WTC11 (cell line): Measurements from ENCODE around the gene FZD7. TPM values are rescaled to one million over a fixed set of nuclear protein-coding genes. Genes with fewer than 3 reads are reported as not detected.
A peak's percentile ranks its signal among the peaks of the same experiment; 100 is the strongest.

Experiments used
- ATAC-seq: fragments of 200-7000 bp; cut with Tn5 transposase; 2 replicates; pipeline ENCODE4 v1.10.0; 2021; ENCODE audit warnings: mild to moderate bottlenecking, moderate library complexity
- CTCF ChIA-PET: fragments of 300-600 bp; sonication (Branson Sonifier 250); formaldehyde crosslinking; loops from one replicate; lab custom pipeline; 2021; ENCODE audit warnings: antibody characterized with exemption; lab: Charles Lee
- POLR2A ChIA-PET: fragments of 350-600 bp; sonication (Branson Sonifier 250); formaldehyde crosslinking; loops from one replicate; lab custom pipeline; 2021; ENCODE audit warnings: antibody characterized with exemption; lab: Charles Lee
- DNase-seq: peaks from one replicate; pipeline ENCODE4 v3.0.0; 2021; ENCODE audit warnings: low spot score
- H3K27ac Mint-ChIP-seq: 2 replicates; pipeline ENCODE4 v1.8.0; 2021; ENCODE audit warnings: mixed read lengths
- H3K27me3 Mint-ChIP-seq: 2 replicates; pipeline ENCODE4 v1.8.0; 2021; ENCODE audit warnings: low read depth, mild to moderate bottlenecking, moderate library complexity, mixed read lengths
- H3K36me3 Mint-ChIP-seq: 2 replicates; pipeline ENCODE4 v1.8.0; 2021; ENCODE audit warnings: mixed read lengths
- H3K4me1 Mint-ChIP-seq: 2 replicates; pipeline ENCODE4 v1.8.0; 2022; ENCODE audit warnings: mixed read lengths
- H3K4me3 Mint-ChIP-seq: 2 replicates; pipeline ENCODE4 v1.8.0; 2021; ENCODE audit warnings: mild to moderate bottlenecking, moderate library complexity, mixed read lengths
- H3K9me3 Mint-ChIP-seq: 2 replicates; pipeline ENCODE4 v1.8.0; 2021; ENCODE audit warnings: mixed read lengths
- E2F4 ChIP-seq: sonication (generic); formaldehyde crosslinking; IDR thresholded peaks from 2 replicates; pipeline ENCODE4 v1.8.1; 2022; ENCODE audit warnings: low read depth, mild to moderate bottlenecking, moderate library complexity, missing genetic modification reagents, borderline replicate concordance
- ELF4 ChIP-seq: sonication (generic); formaldehyde crosslinking; IDR thresholded peaks from 2 replicates; pipeline ENCODE4 v1.8.1; 2022; ENCODE audit warnings: low read depth, mild to moderate bottlenecking, moderate library complexity, missing genetic modification reagents
- ERG ChIP-seq: fragments of 250-450 bp; sonication (Bioruptor Pico); IDR thresholded peaks from 2 replicates; pipeline ENCODE4 v1.8.0; 2021; ENCODE audit warnings: mild to moderate bottlenecking
- ESRRA ChIP-seq: sonication (generic); formaldehyde crosslinking; IDR thresholded peaks from 2 replicates; pipeline ENCODE4 v1.8.1; 2022; ENCODE audit warnings: mild to moderate bottlenecking, missing genetic modification reagents, borderline replicate concordance
- ETV6 ChIP-seq: sonication (generic); formaldehyde crosslinking; IDR thresholded peaks from 2 replicates; pipeline ENCODE4 v1.8.1; 2022; ENCODE audit warnings: mild to moderate bottlenecking, missing genetic modification reagents
- FOXP4 ChIP-seq: sonication (generic); formaldehyde crosslinking; IDR thresholded peaks from 2 replicates; pipeline ENCODE4 v1.8.0; 2022; ENCODE audit warnings: mild to moderate bottlenecking, missing genetic modification reagents
- GABPB1 ChIP-seq: sonication (generic); formaldehyde crosslinking; IDR thresholded peaks from 2 replicates; pipeline ENCODE4 v1.8.1; 2023; ENCODE audit warnings: mild to moderate bottlenecking, missing genetic modification reagents
- HMGA2 ChIP-seq: fragments of 250-450 bp; sonication (Bioruptor Pico); IDR thresholded peaks from 2 replicates; pipeline ENCODE4 v1.4.0; 2021; ENCODE audit warnings: mild to moderate bottlenecking, moderate library complexity
- IRF2 ChIP-seq: sonication (generic); formaldehyde crosslinking; IDR thresholded peaks from 2 replicates; pipeline ENCODE4 v1.8.0; 2022; ENCODE audit warnings: low read depth, missing genetic modification reagents, borderline replicate concordance
- JAZF1 ChIP-seq: fragments of 250-450 bp; sonication (Bioruptor Pico); IDR thresholded peaks from 2 replicates; pipeline ENCODE4 v1.9.0; 2021; ENCODE audit warnings: moderate library complexity, mild to moderate bottlenecking, inconsistent platforms
- MYBL2 ChIP-seq: sonication (generic); formaldehyde crosslinking; IDR thresholded peaks from 2 replicates; pipeline ENCODE4 v1.8.1; 2023; ENCODE audit warnings: mild to moderate bottlenecking, moderate library complexity, missing genetic modification reagents
- NR2C2 ChIP-seq: sonication (generic); formaldehyde crosslinking; IDR thresholded peaks from 2 replicates; pipeline ENCODE4 v1.8.0; 2022; ENCODE audit warnings: mild to moderate bottlenecking, missing genetic modification reagents
- SMAD4 ChIP-seq: sonication (generic); formaldehyde crosslinking; IDR thresholded peaks from 2 replicates; pipeline ENCODE4 v1.8.0; 2022; ENCODE audit warnings: mild to moderate bottlenecking, missing genetic modification reagents
- TEAD1 ChIP-seq: sonication (generic); formaldehyde crosslinking; IDR thresholded peaks from 2 replicates; pipeline ENCODE4 v1.8.0; 2022; ENCODE audit warnings: mild to moderate bottlenecking, missing genetic modification reagents
- ZNF138 ChIP-seq: sonication (generic); formaldehyde crosslinking; conservative IDR thresholded peaks from 2 replicates; pipeline ENCODE4 v1.8.1; 2022; ENCODE audit warnings: mild to moderate bottlenecking, moderate library complexity, missing genetic modification reagents
- ZNF263 ChIP-seq: sonication (generic); formaldehyde crosslinking; IDR thresholded peaks from 2 replicates; pipeline ENCODE4 v1.8.1; 2022; ENCODE audit warnings: low read depth, mild to moderate bottlenecking, moderate library complexity, missing genetic modification reagents
- ZNF416 ChIP-seq: fragments of 250-450 bp; sonication (Bioruptor Pico); IDR thresholded peaks from 2 replicates; pipeline ENCODE4 v1.9.0; 2021; ENCODE audit warnings: mild to moderate bottlenecking, inconsistent platforms
- ZNF423 ChIP-seq: fragments of 250-450 bp; sonication (Bioruptor Pico); IDR thresholded peaks from 2 replicates; pipeline ENCODE4 v2.1.2; 2022; ENCODE audit warnings: mild to moderate bottlenecking, moderate library complexity
- ZSCAN18 ChIP-seq: fragments of 250-450 bp; sonication (Bioruptor Pico); IDR thresholded peaks from 2 replicates; pipeline ENCODE4 v2.1.2; 2022; ENCODE audit warnings: mild to moderate bottlenecking, moderate library complexity
- total RNA-seq: library from RNA; stranded (reverse); gene quantifications from 3 replicates; pipeline ENCODE4 v1.2.3, GENCODE V29; 2021
- TF ChIP-seq, protein P1 (sequence below): sonication (generic); formaldehyde crosslinking; IDR thresholded peaks from 2 replicates; pipeline ENCODE4 v1.8.0; 2022; ENCODE audit warnings: mild to moderate bottlenecking, missing genetic modification reagents
- TF ChIP-seq, protein P2 (sequence below): sonication (generic); formaldehyde crosslinking; IDR thresholded peaks from 2 replicates; pipeline ENCODE4 v1.8.0; 2023; ENCODE audit warnings: missing genetic modification reagents, mild to moderate bottlenecking, borderline replicate concordance

FZD7 gene
- total RNA-seq, 1 experiment from 2014 or later, result 153 TPM

DNA sequence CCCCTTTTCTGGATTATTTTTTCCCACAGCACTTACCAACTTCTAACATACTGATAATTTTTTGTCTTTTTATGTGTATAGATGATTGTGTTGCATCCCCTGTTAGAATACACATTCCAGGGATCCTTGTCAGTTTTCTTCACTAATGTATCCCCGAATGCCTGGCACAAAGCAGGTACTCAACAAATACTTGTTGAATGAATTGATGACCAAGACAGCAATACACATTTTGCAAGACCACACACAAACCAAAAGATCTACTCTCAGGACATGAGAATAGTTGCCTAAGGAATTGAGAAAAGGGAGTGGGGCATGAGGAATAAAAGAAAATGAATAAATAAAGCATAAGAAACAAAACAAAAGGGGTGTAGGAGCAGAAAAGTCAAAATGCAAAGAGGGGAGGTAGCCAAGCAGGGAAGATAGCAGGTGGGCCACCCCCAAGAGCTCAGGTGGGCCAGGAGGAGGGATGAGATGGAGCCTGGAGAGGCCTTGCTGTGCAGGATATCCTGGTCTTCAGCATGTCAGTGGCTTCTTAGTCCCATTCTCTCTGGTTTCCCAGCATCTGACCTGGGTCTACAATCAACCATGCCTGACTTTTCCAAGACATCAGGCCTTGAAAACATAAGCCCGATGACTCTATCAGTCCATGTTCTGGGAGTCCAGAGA lies 38.5 kb upstream of the FZD7 start:
- ATAC-seq (peak; percentile 12), DNase-seq (no peak)
- ChIA-PET POLR2A (no interaction called here), CTCF (interaction anchor here (1.1 to 2.2 kb wide), 2 partner anchors 10 to 22 kb away, joined by 5 to 9 read pairs; no protein-coding TSS in a partner anchor)
- H3K4me3 Mint-ChIP-seq, result no peak overlapping the region
- H3K27me3 Mint-ChIP-seq, result peaks cover 29% of the 10 kb centered on the region
- TF ChIP-seq ZNF263 (CRISPR knock-in tag) (no peak), TEAD1 (peak; percentile 13; the same call in 1 of the 2 replicates), ZSCAN18 (CRISPR knock-in tag) (no peak), E2F4 (no peak), ELF4 (no peak), SMAD4 (CRISPR knock-in tag) (no peak), ZNF416 (CRISPR knock-in tag) (no peak), ZNF138 (CRISPR knock-in tag) (no peak), HMGA2 (CRISPR knock-in tag) (no peak), FOXP4 (no peak), ZNF423 (peak; percentile 90), MYBL2 (CRISPR knock-in tag) (no peak), ERG (CRISPR knock-in tag) (no peak), ESRRA (CRISPR knock-in tag) (no peak)
- TF ChIP-seq, protein P1, sequence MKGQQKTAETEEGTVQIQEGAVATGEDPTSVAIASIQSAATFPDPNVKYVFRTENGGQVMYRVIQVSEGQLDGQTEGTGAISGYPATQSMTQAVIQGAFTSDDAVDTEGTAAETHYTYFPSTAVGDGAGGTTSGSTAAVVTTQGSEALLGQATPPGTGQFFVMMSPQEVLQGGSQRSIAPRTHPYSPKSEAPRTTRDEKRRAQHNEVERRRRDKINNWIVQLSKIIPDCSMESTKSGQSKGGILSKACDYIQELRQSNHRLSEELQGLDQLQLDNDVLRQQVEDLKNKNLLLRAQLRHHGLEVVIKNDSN (CRISPR knock-in tag), result no peak
- TF ChIP-seq, all 79 proteins: peak for 2
- H3K36me3 Mint-ChIP-seq, result no peaks in the 10 kb centered on the region
- H3K27ac Mint-ChIP-seq, result peak overlapping the region; percentile 97
- no peaks in the 10 kb centered on the region for H3K9me3 Mint-ChIP-seq
- H3K4me1 Mint-ChIP-seq, result peaks cover 69% of the 10 kb centered on the region

GRCh38 chr2:201996006-201996405 lies 37.6 kb upstream of the FZD7 start:
- H3K4me3 Mint-ChIP-seq, result peak overlapping the region; percentile 31
- ATAC-seq, result peak; percentile 91
- CTCF ChIA-PET, result interaction anchor here (0.7 to 2.2 kb wide), 8 partner anchors 8 to 77 kb away, joined by 3 to 9 read pairs (median 4); partner anchors contain the start of gene KIAA2012
- TF ChIP-seq ETV6 (CRISPR knock-in tag) (peak; percentile 86), E2F4 (no peak), GABPB1 (CRISPR knock-in tag) (no peak), SMAD4 (CRISPR knock-in tag) (no peak), IRF2 (CRISPR knock-in tag) (no peak), JAZF1 (CRISPR knock-in tag) (no peak), NR2C2 (CRISPR knock-in tag) (no peak)
- TF ChIP-seq, protein P2, sequence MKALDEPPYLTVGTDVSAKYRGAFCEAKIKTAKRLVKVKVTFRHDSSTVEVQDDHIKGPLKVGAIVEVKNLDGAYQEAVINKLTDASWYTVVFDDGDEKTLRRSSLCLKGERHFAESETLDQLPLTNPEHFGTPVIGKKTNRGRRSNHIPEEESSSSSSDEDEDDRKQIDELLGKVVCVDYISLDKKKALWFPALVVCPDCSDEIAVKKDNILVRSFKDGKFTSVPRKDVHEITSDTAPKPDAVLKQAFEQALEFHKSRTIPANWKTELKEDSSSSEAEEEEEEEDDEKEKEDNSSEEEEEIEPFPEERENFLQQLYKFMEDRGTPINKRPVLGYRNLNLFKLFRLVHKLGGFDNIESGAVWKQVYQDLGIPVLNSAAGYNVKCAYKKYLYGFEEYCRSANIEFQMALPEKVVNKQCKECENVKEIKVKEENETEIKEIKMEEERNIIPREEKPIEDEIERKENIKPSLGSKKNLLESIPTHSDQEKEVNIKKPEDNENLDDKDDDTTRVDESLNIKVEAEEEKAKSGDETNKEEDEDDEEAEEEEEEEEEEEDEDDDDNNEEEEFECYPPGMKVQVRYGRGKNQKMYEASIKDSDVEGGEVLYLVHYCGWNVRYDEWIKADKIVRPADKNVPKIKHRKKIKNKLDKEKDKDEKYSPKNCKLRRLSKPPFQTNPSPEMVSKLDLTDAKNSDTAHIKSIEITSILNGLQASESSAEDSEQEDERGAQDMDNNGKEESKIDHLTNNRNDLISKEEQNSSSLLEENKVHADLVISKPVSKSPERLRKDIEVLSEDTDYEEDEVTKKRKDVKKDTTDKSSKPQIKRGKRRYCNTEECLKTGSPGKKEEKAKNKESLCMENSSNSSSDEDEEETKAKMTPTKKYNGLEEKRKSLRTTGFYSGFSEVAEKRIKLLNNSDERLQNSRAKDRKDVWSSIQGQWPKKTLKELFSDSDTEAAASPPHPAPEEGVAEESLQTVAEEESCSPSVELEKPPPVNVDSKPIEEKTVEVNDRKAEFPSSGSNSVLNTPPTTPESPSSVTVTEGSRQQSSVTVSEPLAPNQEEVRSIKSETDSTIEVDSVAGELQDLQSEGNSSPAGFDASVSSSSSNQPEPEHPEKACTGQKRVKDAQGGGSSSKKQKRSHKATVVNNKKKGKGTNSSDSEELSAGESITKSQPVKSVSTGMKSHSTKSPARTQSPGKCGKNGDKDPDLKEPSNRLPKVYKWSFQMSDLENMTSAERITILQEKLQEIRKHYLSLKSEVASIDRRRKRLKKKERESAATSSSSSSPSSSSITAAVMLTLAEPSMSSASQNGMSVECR (CRISPR knock-in tag), result no peak

More at GRCh38 chr2:201996006-201996405, 37.6 kb upstream of the FZD7 start:
- peaks cover 72% of the 10 kb centered on the region for H3K4me1 Mint-ChIP-seq
- H3K27me3 Mint-ChIP-seq, result peaks cover 29% of the 10 kb centered on the region
- no peaks in the 10 kb centered on the region for H3K9me3 Mint-ChIP-seq
- POLR2A ChIA-PET, result interaction anchor here (0.5 to 2.1 kb wide), 8 partner anchors 23 to 130 kb away, joined by 3 to 12 read pairs (median 4); no protein-coding TSS in a partner anchor
- H3K36me3 Mint-ChIP-seq, result no peaks in the 10 kb centered on the region
- H3K27ac Mint-ChIP-seq, result peak overlapping the region; percentile 97
- DNase-seq, result peak; percentile 84
